HepG2 (cell line): ENCODE data around the gene POLDIP3. TPM values are rescaled to one million over a fixed set of nuclear protein-coding genes. Genes with fewer than 3 reads are reported as not detected.

Experiments used
- E2F5 ChIP-seq: sonication (generic); formaldehyde crosslinking; conservative IDR thresholded peaks from 2 replicates; pipeline ENCODE4 v1.4.0; 2020; ENCODE audit warnings: missing genetic modification reagents
- ETV5 ChIP-seq: IDR thresholded peaks from 2 replicates; pipeline ENCODE4 v1.6.1; 2018; ENCODE audit warnings: missing biosample characterization, missing genetic modification reagents, inconsistent platforms, borderline replicate concordance
- MBD4 ChIP-seq: IDR thresholded peaks from 2 replicates; pipeline ENCODE4 v1.6.1; 2012; ENCODE audit warnings: low read length, inconsistent platforms, borderline replicate concordance
- PTBP1 ChIP-seq: fragments of 200-400 bp; formaldehyde crosslinking; IDR thresholded peaks from 2 replicates; pipeline ENCODE4 v1.6.1; 2018; ENCODE audit warnings: low read length, low read depth; ENCODE audit not compliant: poor library complexity, severe bottlenecking
- RAD21 ChIP-seq: fragments of 450-650 bp; formaldehyde crosslinking; IDR thresholded peaks from 2 replicates; pipeline ENCODE4 v1.5.0; 2020; ENCODE audit warnings: mild to moderate bottlenecking
- RBAK ChIP-seq: sonication (generic); formaldehyde crosslinking; IDR thresholded peaks from 2 replicates; pipeline ENCODE4 v1.5.1; 2020; ENCODE audit warnings: mild to moderate bottlenecking, missing genetic modification reagents
- SALL2 ChIP-seq: sonication (generic); formaldehyde crosslinking; IDR thresholded peaks from 2 replicates; pipeline ENCODE4 v1.8.1; 2023; ENCODE audit warnings: mild to moderate bottlenecking, missing genetic modification reagents, inconsistent platforms
- SKI ChIP-seq: fragments of 450-650 bp; IDR thresholded peaks from one replicate; pipeline ENCODE4 v1.6.1; 2018; ENCODE audit warnings: mild to moderate bottlenecking; ENCODE audit not compliant: partially characterized antibody
- SMYD3 ChIP-seq: sonication (generic); formaldehyde crosslinking; IDR thresholded peaks from 2 replicates; pipeline ENCODE4 v1.8.1; 2023; ENCODE audit warnings: mild to moderate bottlenecking, missing genetic modification reagents
- SPEN ChIP-seq: sonication (generic); formaldehyde crosslinking; IDR thresholded peaks from 2 replicates; pipeline ENCODE4 v1.5.1; 2020; ENCODE audit warnings: low read depth, mild to moderate bottlenecking, missing genetic modification reagents
- TCF12 ChIP-seq, 2 experiments: fragments of 450-650 bp in 1 of 2; sonication (generic) in 1 of 2; formaldehyde crosslinking in 1 of 2; IDR thresholded peaks; 2 replicates each; pipeline versions ENCODE4 v1.6.1 to v1.8.0; 2017 to 2022; ENCODE audit warnings: antibody characterized with exemption in 1 of 2, mild to moderate bottlenecking in 1 of 2, missing genetic modification reagents in 1 of 2, moderate library complexity in 1 of 2
- TMF1 ChIP-seq: sonication (generic); formaldehyde crosslinking; IDR thresholded peaks from 2 replicates; pipeline ENCODE4 v1.8.1; 2022; ENCODE audit warnings: low read depth, missing genetic modification reagents
- YEATS4 ChIP-seq: sonication (generic); formaldehyde crosslinking; IDR thresholded peaks from 2 replicates; pipeline ENCODE4 v1.4.0; 2020; ENCODE audit warnings: missing genetic modification reagents, borderline replicate concordance
- ZEB1 ChIP-seq: IDR thresholded peaks from 2 replicates; pipeline ENCODE4 v1.6.1; 2012; ENCODE audit warnings: mild to moderate bottlenecking, low read depth, inconsistent platforms; ENCODE audit not compliant: insufficient replicate concordance
- ZNF251 ChIP-seq: sonication (generic); formaldehyde crosslinking; IDR thresholded peaks from 2 replicates; pipeline ENCODE4 v1.9.0; 2021; ENCODE audit warnings: mild to moderate bottlenecking, missing genetic modification reagents
- ZNF446 ChIP-seq: sonication (generic); formaldehyde crosslinking; IDR thresholded peaks from 2 replicates; pipeline ENCODE4 v1.5.0; 2020; ENCODE audit warnings: mild to moderate bottlenecking, missing genetic modification reagents
- ZNF451 ChIP-seq: sonication (generic); formaldehyde crosslinking; IDR thresholded peaks from 2 replicates; pipeline ENCODE4 v1.5.0; 2020; ENCODE audit warnings: mild to moderate bottlenecking, missing genetic modification reagents
- ZNF570 ChIP-seq: sonication (generic); formaldehyde crosslinking; IDR thresholded peaks from 2 replicates; pipeline ENCODE4 v1.4.0; 2020; ENCODE audit warnings: mild to moderate bottlenecking, missing genetic modification reagents, borderline replicate concordance
- ZNF609 ChIP-seq: sonication (generic); formaldehyde crosslinking; IDR thresholded peaks from 2 replicates; pipeline ENCODE4 v1.4.0; 2020; ENCODE audit warnings: mild to moderate bottlenecking, missing genetic modification reagents, borderline replicate concordance
- ZNF891 ChIP-seq: sonication (generic); formaldehyde crosslinking; IDR thresholded peaks from 2 replicates; pipeline ENCODE4 v1.5.0; 2020; ENCODE audit warnings: mild to moderate bottlenecking, missing genetic modification reagents
- ZSCAN31 ChIP-seq: sonication (generic); formaldehyde crosslinking; IDR thresholded peaks from 2 replicates; pipeline ENCODE4 v1.5.0; 2020; ENCODE audit warnings: low read depth, mild to moderate bottlenecking, missing genetic modification reagents
- polyA plus RNA-seq, 8 experiments: library from polyadenylated mRNA; depleted of rRNA in 3 of 8; stranded (reverse) in 7 of 8; unstranded in 1 of 8; fragments of >200 nt; fragmentation: Illumina TruSeq in 4 of 8; extraction: Trizol in 4 of 8; gene quantifications; 2 replicates each; pipeline versions ENCODE4 v1.2.1 to v1.2.3, GENCODE V29; 2011 to 2016; ENCODE audit warnings: low read depth in 4 of 8, missing spikeins in 1 of 8, mixed read lengths in 1 of 8; ENCODE audit not compliant: insufficient read depth in 1 of 8
- total RNA-seq, 5 experiments: library from RNA; depleted of rRNA; stranded (reverse); fragments of >200 nt; fragmentation: Illumina TruSeq; extraction: Trizol; gene quantifications; 2 replicates each; pipeline ENCODE4 v1.2.3, GENCODE V29; 2016; ENCODE audit warnings: low read depth in 1 of 5
- TF ChIP-seq, protein P1 (sequence below): IDR thresholded peaks from 2 replicates; pipeline ENCODE4 v1.6.1; 2016

Gene POLDIP3
- total and polyA plus RNA-seq, 2 of the 13 experiments (the other 11 are each of a cell fraction or from before 2014, with no cell fraction given), result 45.8 to 47.4 TPM

GRCh38 chr22:42614312-42615091 is at the start of gene POLDIP3 (continued):
- TF ChIP-seq ZNF609 (no peak), ZNF451 (CRISPR knock-in tag) (no peak; the same call in 1 of the 2 replicates), MBD4 (no peak), ZNF446 (CRISPR knock-in tag) (0 out of 2 replicates have a peak, but pooled peaks have one; percentile 21), ZNF570 (CRISPR knock-in tag) (no peak), SMYD3 (CRISPR knock-in tag) (no peak), ZNF891 (CRISPR knock-in tag) (peak; percentile 60; the same call in 1 of the 2 replicates), YEATS4 (CRISPR knock-in tag) (peak; percentile 63; the same call in 1 of the 2 replicates), ZSCAN31 (CRISPR knock-in tag) (peak; percentile 47), ZEB1 (peak; percentile 8), TCF12 (IDR thresholded peaks at IDR 0.05) (no peak), TCF12 (CRISPR knock-in tag; IDR thresholded peaks at IDR 0.05) (peak; percentile 37; the same call in 1 of the 2 replicates), ZNF251 (CRISPR knock-in tag) (no peak), SKI (peak; percentile 53), RAD21 (CRISPR knock-in tag) (peak; percentile 40; the same call in 1 of the 2 replicates), PTBP1 (peak; percentile 72), TMF1 (CRISPR knock-in tag) (0 out of 2 replicates have a peak, but pooled peaks have one; percentile 5), SALL2 (CRISPR knock-in tag) (peak; percentile 4; the same call in 1 of the 2 replicates), ETV5 (CRISPR knock-in tag) (peak; percentile 72), E2F5 (0 out of 2 replicates have a peak, but pooled peaks have one; percentile 27), SPEN (peak; percentile 89), RBAK (CRISPR knock-in tag) (no peak; the same call in 1 of the 2 replicates)
- TF ChIP-seq, protein P1, sequence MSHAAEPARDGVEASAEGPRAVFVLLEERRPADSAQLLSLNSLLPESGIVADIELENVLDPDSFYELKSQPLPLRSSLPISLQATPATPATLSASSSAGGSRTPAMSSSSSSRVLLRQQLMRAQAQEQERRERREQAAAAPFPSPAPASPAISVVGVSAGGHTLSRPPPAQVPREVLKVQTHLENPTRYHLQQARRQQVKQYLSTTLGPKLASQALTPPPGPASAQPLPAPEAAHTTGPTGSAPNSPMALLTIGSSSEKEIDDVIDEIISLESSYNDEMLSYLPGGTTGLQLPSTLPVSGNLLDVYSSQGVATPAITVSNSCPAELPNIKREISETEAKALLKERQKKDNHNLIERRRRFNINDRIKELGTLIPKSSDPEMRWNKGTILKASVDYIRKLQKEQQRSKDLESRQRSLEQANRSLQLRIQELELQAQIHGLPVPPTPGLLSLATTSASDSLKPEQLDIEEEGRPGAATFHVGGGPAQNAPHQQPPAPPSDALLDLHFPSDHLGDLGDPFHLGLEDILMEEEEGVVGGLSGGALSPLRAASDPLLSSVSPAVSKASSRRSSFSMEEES (CRISPR knock-in tag), result no peak
